ENCODE measurements around the gene FAM111A. TPM values are rescaled to one million over a fixed set of nuclear protein-coding genes. Genes with fewer than 3 reads are reported as not detected.

FAM111A gene
- 9.2 to 10.3 TPM (median 9.6 TPM) in 5 replicates for total RNA-seq (2022; extraction: Qiagen RNA extraction; ENCODE audit: low read depth)

GRCh38 chr11:59142530-59143507 is at the start of gene FAM111A:
FAM111A (plus strand) TSS chr11:59142856; CDS start chr11:59148873, 6,017 bp downstream.

GRCh38 chr11:59106363-59107336 is 36.0 kb upstream of the FAM111A start, which contains the start of gene FAM111B:
FAM111B (plus strand) TSS chr11:59107237; CDS start chr11:59109626, 2,389 bp downstream.

GRCh38 chr11:59171508-59172322 is 29.1 kb downstream of the FAM111A start, which contains the start of gene DTX4:
DTX4 (plus strand) TSS chr11:59172132; CDS start chr11:59172596, 464 bp downstream.

Other genes starting within 250 kb of the FAM111A start
- gene GLYATL1, start 203.4 kb upstream of the FAM111A start, total RNA-seq (2022; extraction: Qiagen RNA extraction; ENCODE audit: low read depth) = 0.19 to 0.28 TPM in 2 of 5 replicates, not detected in the others
- not detected in 5 replicates for gene GLYATL1B, start 56.5 kb upstream of the FAM111A start, total RNA-seq (2022; extraction: Qiagen RNA extraction; ENCODE audit: low read depth)
- 7.2 to 9.3 TPM (median 7.7 TPM) in 5 replicates for gene FAM111B, start 35.6 kb upstream of the FAM111A start, total RNA-seq (2022; extraction: Qiagen RNA extraction; ENCODE audit: low read depth)
- 4.0 to 5.3 TPM (median 4.9 TPM) in 5 replicates for gene DTX4, start 29.3 kb downstream of the FAM111A start, total RNA-seq (2022; extraction: Qiagen RNA extraction; ENCODE audit: low read depth)
- gene MPEG1, start 70.1 kb downstream of the FAM111A start, total RNA-seq (2022; extraction: Qiagen RNA extraction; ENCODE audit: low read depth) = not detected in 5 replicates
- not detected in 5 replicates for gene OR5AN1, start 216.0 kb downstream of the FAM111A start, total RNA-seq (2022; extraction: Qiagen RNA extraction; ENCODE audit: low read depth)